ENCODE results near the gene DLX2. TPM values are rescaled to one million over a fixed set of nuclear protein-coding genes. Genes with fewer than 3 reads are reported as not detected.

Gene DLX2
- polyA plus RNA-seq, 4 donors, result 0.11 to 0.12 TPM; not detected in 2

DNA sequence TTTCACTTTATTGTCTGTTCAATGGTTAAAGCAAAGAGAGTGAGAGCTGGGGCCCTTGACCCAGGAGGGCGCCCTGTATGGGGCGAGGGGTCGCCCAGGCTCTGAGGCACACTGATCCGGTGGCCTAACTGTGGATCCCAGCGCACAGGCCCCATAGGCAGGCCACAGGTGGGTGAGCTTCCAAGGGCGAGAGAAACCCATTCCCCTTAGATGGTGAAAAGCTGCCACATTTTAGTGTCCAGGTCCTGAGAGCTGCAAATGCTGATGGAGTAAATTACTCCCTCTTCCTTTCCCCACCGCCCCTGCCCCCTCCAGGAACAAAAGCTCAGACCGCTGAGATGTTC, 5.9 kb upstream of the DLX2 start:
- DNase-seq (ENCODE audit: low read depth in 4 of 4, low spot score in 2 of 4), result no peak

DNA sequence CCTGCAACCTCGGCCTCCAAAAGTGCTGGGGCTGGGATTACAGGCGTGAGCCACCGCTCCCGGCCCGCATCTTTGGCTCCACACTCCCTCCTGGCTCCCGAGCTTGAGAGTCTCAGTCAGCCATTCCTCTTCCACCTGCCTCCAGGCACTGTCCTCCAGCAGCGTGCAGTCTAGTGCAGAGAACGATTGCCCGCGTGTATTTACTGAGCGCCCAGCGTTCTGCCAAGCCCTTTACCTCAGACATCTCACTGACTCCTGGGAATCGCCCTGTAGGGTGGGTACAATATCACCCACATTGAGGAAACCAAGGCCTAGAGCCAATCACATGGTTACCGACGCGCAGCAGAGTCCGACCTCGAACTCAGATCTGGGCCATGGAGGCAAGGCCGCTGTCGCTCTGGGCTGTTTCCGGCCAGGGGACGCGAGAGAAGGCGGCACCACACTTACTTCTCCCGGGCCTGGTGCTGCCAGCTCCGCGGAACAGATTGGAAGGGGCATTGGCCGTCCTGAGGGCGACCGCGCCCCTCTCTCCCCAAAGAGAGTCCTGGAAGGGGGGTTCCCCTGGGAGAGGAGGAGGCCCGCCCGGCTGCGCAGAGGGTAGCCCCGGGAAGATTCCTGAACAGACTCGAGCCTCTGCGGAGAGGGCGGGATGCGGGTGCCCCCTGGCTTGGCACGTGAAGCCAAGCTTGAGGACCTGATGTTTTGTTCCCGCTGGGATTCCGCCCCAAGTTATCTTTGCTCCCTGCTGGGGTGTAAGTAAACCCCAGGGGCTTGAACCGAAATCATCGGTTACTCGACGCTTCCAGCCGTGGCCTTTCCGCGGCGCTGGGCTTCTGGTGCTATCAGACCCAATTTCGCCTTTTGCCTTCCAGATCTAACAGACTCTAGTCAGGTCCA, 5.2 kb upstream of the DLX2 start:
- DNase-seq (ENCODE audit: low read depth in 4 of 4, low spot score in 2 of 4), result no peak

DNA sequence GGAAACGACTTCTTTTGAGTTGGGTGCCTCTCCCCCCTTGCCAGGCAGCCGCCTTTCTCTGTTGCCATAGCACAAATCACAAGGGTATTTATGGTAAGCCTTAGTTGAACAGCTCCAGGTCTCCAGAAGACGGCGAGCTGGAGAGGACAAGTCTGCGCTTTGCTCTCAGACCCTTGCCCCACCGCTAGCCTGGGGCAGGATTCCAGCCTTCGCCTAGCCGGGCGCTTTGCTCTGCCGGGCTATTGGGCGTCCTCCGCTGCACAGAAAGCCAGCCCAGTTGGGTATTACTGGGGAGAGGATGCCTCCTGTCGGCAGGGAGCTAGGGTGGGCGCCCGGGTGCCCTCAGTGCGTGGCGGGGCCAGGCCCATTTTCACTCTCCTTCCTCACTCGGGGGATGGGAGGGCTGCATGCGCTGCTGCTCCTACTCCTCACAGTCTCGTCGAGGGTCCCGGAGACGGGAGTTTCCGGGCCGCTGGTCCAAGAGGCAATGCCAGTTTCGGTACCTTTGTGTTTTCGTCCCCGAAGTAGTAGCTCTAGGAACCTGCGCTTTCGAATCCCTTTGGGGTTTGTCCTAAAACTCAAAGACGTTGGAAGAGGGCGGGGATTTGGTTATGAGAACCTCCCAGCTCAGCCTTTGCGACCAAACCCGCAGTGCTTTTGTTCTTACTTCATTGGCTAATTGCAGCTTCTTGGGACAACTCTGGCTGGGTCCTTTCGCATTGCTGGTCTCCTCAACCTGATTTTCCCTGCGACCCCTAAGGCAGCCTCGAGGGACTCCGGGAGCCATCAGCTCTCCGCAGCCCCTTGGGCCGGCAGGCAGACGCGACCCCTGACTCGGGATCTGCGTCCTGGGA, 3.6 kb upstream of the DLX2 start:
- DNase-seq (ENCODE audit: low read depth in 4 of 4, low spot score in 2 of 4), result peak in 3 of 4 donors; percentile 10 to 27 (median 19)

DNA sequence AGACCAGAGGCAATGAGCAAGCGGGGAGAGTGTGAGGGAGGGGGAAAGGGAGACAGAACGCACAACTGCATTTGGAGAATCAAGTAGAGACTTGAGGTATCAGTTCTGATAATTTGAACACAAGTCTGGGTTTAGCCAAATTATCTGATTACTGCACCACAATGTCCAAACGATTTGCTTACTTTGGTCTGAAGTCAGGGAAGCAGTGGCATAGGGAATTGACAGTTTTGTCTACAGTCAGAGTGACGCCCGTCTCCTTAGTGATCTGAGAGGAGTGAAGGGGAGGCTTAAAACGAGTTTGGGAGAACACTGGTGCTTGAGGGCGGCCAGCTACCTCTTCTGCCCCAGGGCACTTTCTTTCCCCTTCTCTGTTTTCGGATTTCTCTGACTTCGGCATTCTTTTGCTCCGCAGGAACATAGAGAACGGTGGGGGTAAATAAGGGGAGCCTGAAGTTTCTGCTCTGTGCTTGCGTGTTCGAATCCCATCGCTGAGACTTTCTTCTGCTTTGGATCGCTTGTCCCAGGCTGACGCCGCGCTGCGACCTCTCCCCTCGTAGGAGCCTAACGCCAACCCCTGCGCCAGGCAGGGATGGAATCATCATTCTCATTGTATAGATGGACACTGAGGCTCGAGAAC, 2.9 kb upstream of the DLX2 start:
- peak in 1 of 4 donors; percentile 3 for DNase-seq (ENCODE audit: low read depth in 4 of 4, low spot score in 2 of 4)

DNA sequence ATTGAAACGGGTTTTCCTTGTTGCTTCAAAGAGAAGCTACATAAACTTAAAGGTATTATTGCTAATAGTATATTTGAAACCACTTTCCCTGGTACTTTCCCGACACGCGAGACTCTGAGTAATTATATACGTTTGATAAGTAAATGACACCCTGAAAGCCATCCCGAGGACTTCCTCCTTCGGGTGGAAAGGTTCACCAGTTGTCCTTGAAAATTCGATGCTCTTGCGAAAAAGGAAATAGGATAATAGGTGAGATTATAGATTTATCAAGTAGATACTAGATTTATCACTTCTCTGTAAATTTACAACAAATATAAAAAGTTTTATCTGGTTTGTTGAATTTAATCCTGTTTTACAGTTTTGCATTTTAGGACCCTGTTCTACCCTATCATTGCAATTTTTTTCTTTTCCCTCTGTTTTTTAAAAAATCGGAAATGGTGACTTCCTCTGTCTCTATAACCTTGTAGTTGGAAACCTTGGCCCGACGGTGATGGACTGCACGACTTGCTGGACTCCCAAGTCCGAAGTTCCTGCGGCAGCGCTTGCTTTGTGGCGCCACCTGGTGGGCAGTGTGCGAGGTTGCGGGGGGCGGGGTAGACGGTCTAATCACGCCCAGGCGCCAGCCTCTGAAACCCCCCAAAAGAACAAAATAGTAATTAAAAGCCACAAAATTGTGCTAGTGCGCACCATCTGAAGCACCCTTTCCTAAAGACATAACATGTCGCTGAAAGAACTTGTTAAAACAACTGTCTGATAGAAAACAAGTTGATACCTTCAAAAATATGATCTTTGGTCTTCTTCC, 972 bp upstream of the DLX2 start:
- peak in 3 of 4 donors; percentile 67 to 80 (median 68) for DNase-seq (ENCODE audit: low read depth in 4 of 4, low spot score in 2 of 4)

DNA sequence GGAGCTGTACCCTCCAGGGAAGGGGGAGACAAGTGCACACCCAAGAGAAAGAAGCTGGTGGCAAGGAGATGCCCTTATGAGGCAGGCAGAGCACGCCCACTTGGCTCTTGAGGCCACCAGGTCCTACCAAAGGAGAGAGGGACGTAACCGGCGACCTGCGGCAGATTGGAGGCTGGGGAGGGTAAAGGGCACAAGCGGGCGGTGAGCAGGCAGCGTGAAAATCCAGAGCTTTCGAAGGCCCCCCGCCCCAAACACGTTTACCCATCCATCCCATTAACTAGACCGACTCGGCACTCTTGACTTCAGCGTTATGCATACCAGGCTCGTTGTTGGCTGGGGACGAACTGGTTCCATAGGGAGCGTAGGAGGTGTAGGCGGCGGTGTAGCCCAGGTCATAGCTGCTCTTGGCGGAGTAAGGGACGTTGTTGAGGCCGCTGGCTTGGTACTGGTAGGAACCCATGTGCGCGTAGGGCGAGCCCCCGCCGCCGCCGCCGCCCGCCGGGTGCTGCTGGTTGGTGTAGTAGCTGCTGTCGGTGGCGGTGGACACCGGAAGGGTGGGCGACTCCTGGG, 794 bp downstream of the DLX2 start:
- peak in 1 of 4 donors; percentile 6 for DNase-seq (ENCODE audit: low read depth in 4 of 4, low spot score in 2 of 4)

DNA sequence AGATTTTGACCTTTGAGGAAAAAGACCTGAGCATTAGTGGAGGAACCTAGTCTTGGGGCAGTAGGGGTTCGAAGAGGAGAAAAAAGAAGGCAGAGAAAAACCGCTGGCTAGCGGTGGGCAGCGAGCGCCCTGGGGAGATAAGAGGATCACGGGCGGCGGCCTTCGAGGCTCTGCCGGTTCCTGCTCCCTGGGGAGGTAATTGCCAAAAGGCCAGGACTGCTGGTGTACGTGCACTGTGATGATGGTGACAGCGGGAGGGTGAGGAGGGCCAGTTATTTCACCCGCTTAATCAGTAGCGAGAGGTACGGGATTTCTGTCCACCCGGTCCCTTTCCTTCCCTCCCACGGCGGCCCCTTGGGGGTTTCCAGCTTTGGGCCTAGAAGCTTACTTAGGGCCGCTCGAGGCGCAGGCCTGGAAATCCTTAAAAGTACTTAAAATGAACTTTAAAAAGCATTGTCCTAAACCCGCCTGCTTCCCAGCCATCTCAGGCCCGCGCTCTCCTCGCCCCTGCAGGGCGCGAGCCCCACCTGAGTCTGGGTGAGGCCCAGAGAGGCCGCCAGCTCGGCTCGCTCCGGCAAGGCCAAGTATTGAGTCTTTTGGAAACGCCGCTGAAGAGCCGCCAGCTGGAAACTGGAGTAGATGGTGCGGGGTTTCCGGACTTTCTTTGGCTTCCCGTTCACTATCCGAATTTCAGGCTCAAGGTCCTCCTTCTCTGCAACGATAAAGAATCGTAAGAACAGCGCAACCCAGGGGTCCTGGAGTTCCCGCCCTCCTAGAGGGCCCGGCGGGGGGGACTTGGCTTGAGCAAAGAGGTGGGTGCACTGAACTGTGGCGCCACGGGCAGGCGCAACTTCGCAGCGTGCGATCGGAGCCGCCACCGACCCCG, 1.5 kb downstream of the DLX2 start:
- DNase-seq (ENCODE audit: low read depth in 4 of 4, low spot score in 2 of 4), result peak in 1 of 4 donors; percentile 3

DNA sequence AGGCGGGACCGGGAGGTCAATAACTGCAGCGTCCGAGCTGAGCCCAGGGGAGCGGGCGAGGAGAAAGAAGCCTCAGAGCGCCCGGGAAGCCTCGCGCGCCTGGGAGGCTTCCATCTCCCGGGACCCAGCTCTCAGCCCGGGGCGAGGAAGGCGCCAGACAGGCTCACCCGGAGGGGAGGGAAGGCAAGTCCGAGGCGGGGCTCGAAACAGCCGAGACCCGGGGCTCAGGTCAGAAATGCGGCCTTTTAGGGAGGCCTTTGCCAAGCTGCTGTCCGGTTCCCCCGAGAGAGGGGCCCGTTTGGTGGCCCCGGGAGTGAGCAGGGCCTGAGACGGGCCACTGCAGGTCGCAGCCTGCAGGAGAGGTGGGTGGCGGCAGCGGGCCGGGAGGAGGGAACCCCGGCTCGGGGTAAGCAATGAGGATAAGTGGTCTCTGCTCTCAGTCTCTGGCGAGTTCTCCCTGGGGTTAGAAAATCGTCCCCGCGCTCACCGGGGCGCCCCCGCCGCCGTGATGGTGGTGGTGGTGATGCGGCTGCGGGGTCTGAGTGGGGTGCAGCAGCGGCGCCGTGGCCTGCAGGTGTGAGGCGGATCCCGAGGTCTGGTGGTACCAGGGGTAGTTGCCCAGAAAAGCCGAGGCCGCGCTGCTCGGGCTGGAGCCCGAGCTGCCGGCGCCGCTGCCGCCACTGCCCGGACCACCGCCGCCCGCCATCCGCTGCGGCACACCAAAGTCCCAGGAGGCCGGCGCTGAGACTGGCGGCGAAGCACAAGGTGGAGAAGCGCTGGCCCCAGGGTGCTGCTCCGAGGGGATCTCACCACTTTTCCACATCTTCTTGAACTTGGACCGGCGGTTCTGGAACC, 2.4 kb downstream of the DLX2 start:
- DNase-seq (ENCODE audit: low read depth in 4 of 4, low spot score in 2 of 4), result peak in 1 of 4 donors; percentile 6

DNA sequence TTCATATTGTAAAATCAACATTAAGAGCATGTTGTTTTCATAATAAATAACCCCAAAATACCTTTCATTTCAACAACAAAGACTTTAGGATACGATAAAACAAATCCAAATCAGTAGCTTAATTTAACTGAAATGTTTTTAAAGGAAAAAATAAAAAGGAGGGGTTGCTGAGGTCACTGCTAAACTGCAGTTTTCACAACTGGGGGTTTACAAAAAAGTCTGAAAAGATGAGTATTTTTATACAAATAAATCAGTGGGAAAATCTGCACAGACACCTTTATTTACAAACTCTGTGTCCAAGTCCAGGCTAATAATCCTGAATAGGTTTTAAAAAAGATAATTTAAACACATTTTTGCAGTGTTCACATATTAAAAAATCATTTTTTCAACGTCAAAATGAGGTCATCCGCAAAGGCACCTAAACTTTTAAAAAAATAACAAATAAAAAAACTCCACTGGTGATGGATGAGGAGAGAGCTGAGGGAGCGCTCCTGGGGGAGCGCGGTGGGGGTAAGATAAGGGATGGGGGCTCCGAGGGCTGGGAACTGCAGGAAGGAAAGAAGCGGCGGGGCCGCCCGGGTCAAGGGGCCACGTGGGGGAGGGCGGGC, 3.1 kb downstream of the DLX2 start:
- DNase-seq (ENCODE audit: low read depth in 4 of 4, low spot score in 2 of 4), result no peak

DNA sequence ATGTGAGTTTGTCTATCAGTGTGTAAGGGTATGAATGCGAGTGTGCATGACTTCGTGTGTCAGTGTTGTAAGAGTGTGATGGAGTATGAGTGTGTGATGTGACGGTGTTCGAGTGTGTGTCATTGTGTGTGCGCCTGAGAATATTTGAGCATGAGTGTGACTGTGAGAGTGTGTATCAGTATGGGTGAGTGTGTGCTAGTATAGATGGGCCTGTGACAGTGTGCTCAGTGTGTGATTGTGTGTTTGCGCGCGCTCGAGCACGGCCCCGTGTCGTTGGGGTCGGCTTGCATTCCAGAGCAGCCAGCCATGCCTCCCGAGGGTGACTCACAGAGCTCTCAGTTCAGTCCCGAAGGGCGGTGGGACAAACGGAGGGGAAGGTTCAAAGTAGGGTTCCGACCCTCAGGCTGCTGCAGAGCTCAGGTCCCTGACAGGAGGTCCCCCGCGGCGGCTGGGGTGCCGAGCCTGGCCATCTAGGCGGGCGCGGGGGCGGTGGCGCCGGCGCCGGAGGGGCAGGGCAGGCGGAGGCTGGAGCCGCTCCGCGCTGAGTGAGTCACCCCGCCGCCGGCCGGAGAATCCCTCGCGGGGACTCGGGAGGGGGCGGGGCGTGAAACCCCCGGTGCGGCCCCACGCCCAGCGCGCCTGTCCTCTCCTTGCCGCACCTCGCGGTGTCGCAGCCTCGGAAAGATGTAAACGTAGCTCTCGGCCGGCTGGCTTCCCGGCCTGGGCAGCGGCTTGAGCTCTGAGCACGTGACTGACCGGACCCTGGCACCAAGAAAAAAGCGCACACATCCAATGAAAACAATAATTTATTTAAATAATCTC, 3.8 kb downstream of the DLX2 start:
- peak in 1 of 4 donors; percentile 37 for DNase-seq (ENCODE audit: low read depth in 4 of 4, low spot score in 2 of 4)

DNA sequence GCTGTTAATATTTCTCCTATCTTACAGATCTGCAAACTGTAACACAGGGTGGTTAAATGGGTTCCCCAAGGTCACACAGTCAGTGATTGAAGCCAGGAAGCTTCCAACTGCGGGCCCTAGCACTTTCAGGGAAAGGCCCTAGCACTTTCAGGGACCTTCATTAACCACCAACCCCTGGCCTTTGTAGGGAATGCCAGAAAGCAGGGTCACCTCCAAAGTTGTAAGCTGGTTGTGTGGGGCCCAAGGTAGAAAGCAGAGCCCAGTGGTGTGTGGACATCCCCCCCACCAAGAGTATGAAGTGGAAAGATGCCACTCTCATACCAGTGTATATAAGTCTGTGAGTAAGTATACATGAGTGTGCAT, 4.4 kb downstream of the DLX2 start:
- DNase-seq (ENCODE audit: low read depth in 4 of 4, low spot score in 2 of 4), result no peak

DNA sequence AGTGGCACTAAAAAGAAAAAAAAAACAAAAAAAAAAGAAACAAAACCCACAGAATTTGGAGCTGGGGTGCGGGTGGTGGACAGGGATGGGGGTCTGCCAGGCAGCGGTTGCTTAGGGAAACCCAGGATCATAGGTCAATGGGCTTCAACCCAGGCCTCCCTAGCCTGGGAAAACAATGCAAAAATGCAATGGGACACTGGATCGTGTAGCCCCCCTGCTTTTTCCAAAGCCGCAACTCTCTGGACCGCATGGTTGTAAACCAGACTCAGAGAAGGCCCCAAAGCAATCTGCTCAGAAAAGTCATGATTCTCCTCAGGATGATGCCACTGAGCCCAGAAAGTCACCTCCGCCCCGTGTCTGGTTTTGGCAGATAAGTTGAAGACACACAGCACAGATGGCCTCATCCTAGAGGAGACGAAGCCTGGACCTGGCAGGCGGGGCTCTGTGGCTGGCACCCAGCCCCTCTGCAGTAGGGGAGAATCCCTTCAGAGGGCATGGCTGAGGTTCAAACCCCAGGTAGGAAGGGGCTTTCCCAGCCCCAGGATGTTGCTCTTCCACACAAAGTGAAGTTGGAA, 5.1 kb downstream of the DLX2 start:
- DNase-seq (ENCODE audit: low read depth in 4 of 4, low spot score in 2 of 4), result no peak

DNA sequence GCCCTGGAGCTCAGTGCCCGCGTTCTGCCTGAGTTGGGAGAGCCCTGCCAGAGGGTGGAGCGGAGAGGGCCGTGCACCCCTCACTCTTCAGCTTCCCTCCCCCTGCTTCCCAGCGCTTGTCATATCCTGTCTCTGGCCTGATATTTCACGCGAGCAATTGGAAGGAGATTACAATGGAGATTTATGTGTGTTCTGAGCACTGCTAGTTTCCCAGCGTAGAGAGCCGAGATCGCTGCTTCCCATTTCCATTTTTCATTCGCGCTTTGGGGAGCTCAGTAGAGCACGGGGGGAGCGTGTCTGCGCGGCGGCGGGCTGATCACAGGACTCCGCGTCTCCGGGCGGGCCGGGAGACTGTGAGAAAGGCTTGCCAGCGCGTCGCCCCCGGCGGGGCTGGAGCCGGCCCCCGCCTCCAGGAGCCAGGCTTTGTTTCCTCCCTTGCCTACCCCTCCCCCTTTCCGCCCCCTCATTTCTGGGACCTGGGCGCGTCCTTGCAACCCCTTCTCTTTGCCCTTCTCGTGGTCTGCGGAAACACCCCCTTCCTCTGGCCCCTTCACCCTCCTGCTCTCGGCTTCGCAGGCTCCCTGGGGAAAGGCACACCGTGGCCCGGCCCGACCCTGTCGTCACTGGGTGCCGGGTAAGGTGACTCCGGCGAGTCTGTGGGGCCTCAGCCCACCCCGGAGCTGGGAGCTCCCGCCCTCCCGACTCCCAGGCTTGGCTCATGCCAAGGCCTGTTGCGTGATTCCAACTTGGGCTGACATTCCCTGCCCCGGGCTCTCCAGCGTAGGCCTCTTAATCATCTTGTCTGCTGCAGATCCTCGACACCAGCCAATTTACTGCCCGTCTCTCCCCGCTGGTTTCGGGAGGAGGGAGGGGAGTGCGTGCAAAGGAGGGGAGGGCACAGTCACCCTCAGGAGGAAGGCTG, 5.8 kb downstream of the DLX2 start:
- peak in 1 of 4 donors; percentile 11 for DNase-seq (ENCODE audit: low read depth in 4 of 4, low spot score in 2 of 4)

DNA sequence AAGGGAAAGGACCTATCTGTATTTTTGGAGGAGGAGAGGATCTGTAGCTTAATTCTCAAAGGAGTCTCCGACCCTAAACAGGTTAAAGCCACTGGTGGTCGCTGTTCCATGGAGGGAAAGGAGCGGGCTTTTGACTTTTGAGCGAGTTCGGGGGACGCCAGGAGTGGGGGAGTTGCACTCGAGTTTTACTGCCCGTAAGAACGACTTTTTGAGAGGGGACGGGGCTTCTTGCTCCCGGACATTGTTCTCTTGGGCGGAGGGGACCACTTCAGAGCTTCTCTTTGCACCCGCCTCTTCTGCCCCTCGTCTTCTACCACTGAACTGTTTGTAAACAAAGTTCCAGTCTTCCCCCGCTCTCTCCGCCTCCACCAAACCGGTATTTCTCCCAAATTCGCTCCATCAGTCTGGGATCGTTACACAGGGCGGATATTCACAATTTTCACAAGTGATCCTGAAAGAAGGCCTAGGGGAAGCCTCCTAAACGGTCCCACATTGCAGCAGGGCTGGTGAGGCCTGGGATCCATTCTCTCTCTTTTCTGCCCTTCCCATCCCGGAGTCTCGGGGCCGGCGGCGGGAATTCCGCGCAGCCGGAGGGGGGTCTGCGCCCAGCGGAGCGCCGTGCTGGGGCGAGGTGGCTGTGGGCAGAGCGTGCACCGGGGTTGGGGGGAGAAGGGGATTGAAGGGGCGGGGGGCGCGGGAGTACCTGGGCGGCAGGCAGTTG, 6.6 kb downstream of the DLX2 start:
- peak in 1 of 4 donors; percentile 28 for DNase-seq (ENCODE audit: low read depth in 4 of 4, low spot score in 2 of 4)
